GM12891 (cell line): Measurements from ENCODE around the gene PXT1.

ENCODE experiments used
- PAX5 ChIP-seq: IDR thresholded peaks from 2 replicates; pipeline ENCODE4 v1.6.1; 2011; ENCODE audit warnings: low read length, moderate library complexity, mild to moderate bottlenecking; ENCODE audit not compliant: insufficient read depth, severe bottlenecking
- POLR2A ChIP-seq: IDR thresholded peaks from 2 replicates; pipeline ENCODE4 v1.6.1; 2011; ENCODE audit warnings: low read depth, low read length, control low read depth
- POLR2AphosphoS5 ChIP-seq: IDR thresholded peaks from 2 replicates; pipeline ENCODE4 v1.6.1; 2011; ENCODE audit warnings: low read depth, low read length, control low read depth
- SPI1 ChIP-seq: IDR thresholded peaks from 2 replicates; pipeline ENCODE4 v1.6.1; 2011; ENCODE audit warnings: low read depth, low read length, control low read depth
- TAF1 ChIP-seq: IDR thresholded peaks from 2 replicates; pipeline ENCODE4 v1.6.1; 2011; ENCODE audit warnings: low read depth, low read length, control low read depth

GRCh38 chr6:36430351-36430750 lies 12.3 kb downstream of the PXT1 start:
- TF ChIP-seq POLR2AphosphoS5, result no peak
- TF ChIP-seq POLR2A, result no peak
- no peak for TF ChIP-seq TAF1
- no peak for TF ChIP-seq SPI1
- no peak for TF ChIP-seq PAX5
